K562 (cell line): ENCODE data around the gene TAL1. TPM values are rescaled to one million over a fixed set of nuclear protein-coding genes. Genes with fewer than 3 reads are reported as not detected.

Source experiments
- ELK1 ChIP-seq: sonication (generic); formaldehyde crosslinking; IDR thresholded peaks from 2 replicates; pipeline ENCODE4 v1.8.1; 2022; ENCODE audit warnings: missing genetic modification reagents
- FOXJ3 ChIP-seq: sonication (generic); formaldehyde crosslinking; IDR thresholded peaks from 2 replicates; pipeline ENCODE4 v1.4.0; 2020; ENCODE audit warnings: mild to moderate bottlenecking, missing genetic modification reagents
- GTF2B ChIP-seq: IDR thresholded peaks from 2 replicates; pipeline ENCODE4 v1.6.1; 2011; ENCODE audit not compliant: insufficient read length; ENCODE audit errors: extremely low read depth
- HNRNPL ChIP-seq: fragments of 200-400 bp; formaldehyde crosslinking; IDR thresholded peaks from 2 replicates; pipeline ENCODE4 v1.6.1; 2017; ENCODE audit warnings: low read depth, mild to moderate bottlenecking, low read length
- JUND ChIP-seq, 2 experiments: IDR thresholded peaks; 2 replicates in 1 of 2; 3 replicates in 1 of 2; pipeline ENCODE4 v1.6.1; 2011; ENCODE audit warnings: borderline replicate concordance in 2 of 2, low read depth in 2 of 2, low read length in 2 of 2, improper control_type of control experiment in 1 of 2, missing biosample characterization in 1 of 2, missing genetic modification characterization in 1 of 2, missing genetic modification reagents in 1 of 2
- POLR2G ChIP-seq: fragments of 200-400 bp; formaldehyde crosslinking; IDR thresholded peaks from 2 replicates; pipeline ENCODE4 v1.6.1; 2017; ENCODE audit warnings: low read depth, mild to moderate bottlenecking, antibody characterized with exemption, low read length, moderate library complexity
- RNF219 ChIP-seq: fragments of 250-450 bp; sonication (Bioruptor Pico); IDR thresholded peaks from 2 replicates; pipeline ENCODE4 v1.5.0; 2022; ENCODE audit warnings: mild to moderate bottlenecking
- SIX5 ChIP-seq, 2 experiments: IDR thresholded peaks; 2 replicates each; pipeline ENCODE4 v1.6.1; 2011; ENCODE audit warnings: low read length in 2 of 2, borderline replicate concordance in 1 of 2, low read depth in 1 of 2, mild to moderate bottlenecking in 1 of 2, moderate library complexity in 1 of 2; ENCODE audit not compliant: insufficient read depth in 1 of 2
- ZNF589 ChIP-seq: fragments of 200-800 bp; sonication (Bioruptor generic); IDR thresholded peaks from 2 replicates; pipeline ENCODE4 v1.6.1; 2016; ENCODE audit warnings: low read depth, missing genetic modification characterization, missing compliant biosample characterization
- polyA plus RNA-seq, 8 experiments: library from polyadenylated mRNA; depleted of rRNA in 4 of 8; stranded (reverse) in 5 of 8; unstranded in 3 of 8; fragments of >200 nt; fragmentation: Nextera tagmentation in 2 of 8; fragmentation: Illumina TruSeq in 1 of 8; extraction: Ambion mirVana in 2 of 8; extraction: Trizol in 1 of 8; gene quantifications; 2 replicates each; pipeline versions ENCODE4 v1.2.1 to v1.2.3, GENCODE V29; 2011 to 2014; ENCODE audit warnings: inconsistent platforms in 1 of 8, missing spikeins in 1 of 8
- total RNA-seq, 7 experiments: library from RNA; depleted of rRNA in 6 of 7; stranded (reverse); fragments of >200 nt in 6 of 7; fragmentation: Illumina TruSeq in 2 of 7; extraction: Trizol in 2 of 7; gene quantifications; 2 replicates each; pipeline versions ENCODE4 v1.2.1 to v1.2.3, GENCODE V29; 2011 to 2021; ENCODE audit warnings: low replicate concordance in 1 of 7
- TF ChIP-seq, protein P1 (sequence below): fragments of 200-400 bp; formaldehyde crosslinking; IDR thresholded peaks from 2 replicates; pipeline ENCODE4 v1.6.1; 2017; ENCODE audit warnings: mild to moderate bottlenecking, low read depth, low read length, moderate library complexity
- TF ChIP-seq, protein P2 (sequence below), 2 experiments: fragments of 450-650 bp in 1 of 2; IDR thresholded peaks; 2 replicates each; pipeline ENCODE4 v1.6.1; 2011 to 2017; ENCODE audit warnings: low read depth in 2 of 2, antibody characterized with exemption in 1 of 2, borderline replicate concordance in 1 of 2, low read length in 1 of 2, mild to moderate bottlenecking in 1 of 2, mixed read lengths in 1 of 2; ENCODE audit not compliant: control insufficient read depth in 1 of 2

TAL1 gene
- total and polyA plus RNA-seq, 9 of the 15 experiments (the other 6 are each of a cell fraction or from before 2014, with no cell fraction given) = 18.5 to 106 (median 59.7) TPM

- TF ChIP-seq JUND (IDR thresholded peaks at IDR 0.05; ENCODE audit: borderline replicate concordance, low read depth, low read length) (peak; percentile 87), JUND (tag; IDR thresholded peaks at IDR 0.05; ENCODE audit: borderline replicate concordance, low read depth, low read length) (no peak; the same call in 2 of the 3 replicates), ZNF589 (CRISPR knock-in tag) (peak; percentile 100), FOXJ3 (CRISPR knock-in tag) (no peak), SIX5 (IDR thresholded peaks at IDR 0.05; ENCODE audit: borderline replicate concordance in 1 of 2, insufficient read depth in 1 of 2, low read depth in 1 of 2, low read length in 2 of 2) (no peak), RNF219 (CRISPR knock-in tag) (no peak), HNRNPL (no peak), POLR2G (peak; percentile 63; the same call in 1 of the 2 replicates), ELK1 (CRISPR knock-in tag) (no peak), GTF2B (no peak)
- TF ChIP-seq, protein P1, sequence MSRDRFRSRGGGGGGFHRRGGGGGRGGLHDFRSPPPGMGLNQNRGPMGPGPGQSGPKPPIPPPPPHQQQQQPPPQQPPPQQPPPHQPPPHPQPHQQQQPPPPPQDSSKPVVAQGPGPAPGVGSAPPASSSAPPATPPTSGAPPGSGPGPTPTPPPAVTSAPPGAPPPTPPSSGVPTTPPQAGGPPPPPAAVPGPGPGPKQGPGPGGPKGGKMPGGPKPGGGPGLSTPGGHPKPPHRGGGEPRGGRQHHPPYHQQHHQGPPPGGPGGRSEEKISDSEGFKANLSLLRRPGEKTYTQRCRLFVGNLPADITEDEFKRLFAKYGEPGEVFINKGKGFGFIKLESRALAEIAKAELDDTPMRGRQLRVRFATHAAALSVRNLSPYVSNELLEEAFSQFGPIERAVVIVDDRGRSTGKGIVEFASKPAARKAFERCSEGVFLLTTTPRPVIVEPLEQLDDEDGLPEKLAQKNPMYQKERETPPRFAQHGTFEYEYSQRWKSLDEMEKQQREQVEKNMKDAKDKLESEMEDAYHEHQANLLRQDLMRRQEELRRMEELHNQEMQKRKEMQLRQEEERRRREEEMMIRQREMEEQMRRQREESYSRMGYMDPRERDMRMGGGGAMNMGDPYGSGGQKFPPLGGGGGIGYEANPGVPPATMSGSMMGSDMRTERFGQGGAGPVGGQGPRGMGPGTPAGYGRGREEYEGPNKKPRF = no peak
- TF ChIP-seq, protein P2, sequence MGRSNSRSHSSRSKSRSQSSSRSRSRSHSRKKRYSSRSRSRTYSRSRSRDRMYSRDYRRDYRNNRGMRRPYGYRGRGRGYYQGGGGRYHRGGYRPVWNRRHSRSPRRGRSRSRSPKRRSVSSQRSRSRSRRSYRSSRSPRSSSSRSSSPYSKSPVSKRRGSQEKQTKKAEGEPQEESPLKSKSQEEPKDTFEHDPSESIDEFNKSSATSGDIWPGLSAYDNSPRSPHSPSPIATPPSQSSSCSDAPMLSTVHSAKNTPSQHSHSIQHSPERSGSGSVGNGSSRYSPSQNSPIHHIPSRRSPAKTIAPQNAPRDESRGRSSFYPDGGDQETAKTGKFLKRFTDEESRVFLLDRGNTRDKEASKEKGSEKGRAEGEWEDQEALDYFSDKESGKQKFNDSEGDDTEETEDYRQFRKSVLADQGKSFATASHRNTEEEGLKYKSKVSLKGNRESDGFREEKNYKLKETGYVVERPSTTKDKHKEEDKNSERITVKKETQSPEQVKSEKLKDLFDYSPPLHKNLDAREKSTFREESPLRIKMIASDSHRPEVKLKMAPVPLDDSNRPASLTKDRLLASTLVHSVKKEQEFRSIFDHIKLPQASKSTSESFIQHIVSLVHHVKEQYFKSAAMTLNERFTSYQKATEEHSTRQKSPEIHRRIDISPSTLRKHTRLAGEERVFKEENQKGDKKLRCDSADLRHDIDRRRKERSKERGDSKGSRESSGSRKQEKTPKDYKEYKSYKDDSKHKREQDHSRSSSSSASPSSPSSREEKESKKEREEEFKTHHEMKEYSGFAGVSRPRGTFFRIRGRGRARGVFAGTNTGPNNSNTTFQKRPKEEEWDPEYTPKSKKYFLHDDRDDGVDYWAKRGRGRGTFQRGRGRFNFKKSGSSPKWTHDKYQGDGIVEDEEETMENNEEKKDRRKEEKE (IDR thresholded peaks at IDR 0.05; ENCODE audit: borderline replicate concordance in 1 of 2, control insufficient read depth in 1 of 2, low read depth in 2 of 2, low read length in 1 of 2) = peak in 1 of 2 experiments; percentile 44; a peak in 1 of 4 replicates
Observed at GRCh38 chr1:47181095-47181954, 50.7 kb downstream of the TAL1 start (continued).
